HG03060 (cell line): Measurements from ENCODE around the gene RPSA.
A peak's percentile ranks its signal among the peaks of the same experiment; 100 is the strongest.
"Not testable (repeated sequence)": the region's sequence is repeated elsewhere in the genome, so short reads cannot be mapped to it uniquely, and the experiment has no call there.

Experiments
- ATAC-seq: cut with Tn5 transposase; IDR thresholded peaks from one replicate; pipeline ENCODE4 v1.9.1; 2021; ENCODE audit warnings: low read depth, moderate number of reproducible peaks; ENCODE audit not compliant: unreplicated experiment

The RPSA gene

GRCh38 chr3:39418556-39419225 lies 12.2 kb downstream of the RPSA start:
- not testable (repeated sequence) for ATAC-seq

- ATAC-seq, result no peak
These were observed 13.3 kb downstream of the RPSA start for GRCh38 chr3:39419742-39420315.

- ATAC-seq, result no peak
These were observed 14.0 kb downstream of the RPSA start for GRCh38 chr3:39420543-39420942.

GRCh38 chr3:39423436-39423970 lies 17.0 kb downstream of the RPSA start:
- ATAC-seq, result no peak

- no peak for ATAC-seq
These were observed 19.8 kb downstream of the RPSA start for GRCh38 chr3:39426312-39426711.

GRCh38 chr3:39427506-39427905 lies 21.0 kb downstream of the RPSA start:
- no peak for ATAC-seq

- ATAC-seq, result no peak
These were observed 22.3 kb downstream of the RPSA start for GRCh38 chr3:39428745-39429201.

- no peak for ATAC-seq
These were observed 22.9 kb downstream of the RPSA start for GRCh38 chr3:39429466-39429865.

GRCh38 chr3:39432342-39432741 lies 25.8 kb downstream of the RPSA start:
- ATAC-seq, result no peak

- no peak for ATAC-seq
These were observed 27.1 kb downstream of the RPSA start for GRCh38 chr3:39433642-39434041.

- peak; percentile 82 for ATAC-seq
These were observed 28.1 kb downstream of the RPSA start for GRCh38 chr3:39434574-39434973.

- no peak for ATAC-seq
These were observed 28.7 kb downstream of the RPSA start for GRCh38 chr3:39435006-39435748.

- no peak for ATAC-seq
These were observed 32.4 kb downstream of the RPSA start for GRCh38 chr3:39438880-39439279.

- no peak for ATAC-seq
These were observed 33.8 kb downstream of the RPSA start for GRCh38 chr3:39440316-39440715.

GRCh38 chr3:39443530-39443929 lies 37.0 kb downstream of the RPSA start:
- ATAC-seq, result no peak

GRCh38 chr3:39445927-39446326 lies 39.4 kb downstream of the RPSA start:
- no peak for ATAC-seq

- no peak for ATAC-seq
These were observed 39.9 kb downstream of the RPSA start for GRCh38 chr3:39446444-39446843.

- ATAC-seq, result no peak
These were observed 41.3 kb downstream of the RPSA start for GRCh38 chr3:39447637-39448483.

- ATAC-seq, result no peak
These were observed 42.1 kb downstream of the RPSA start for GRCh38 chr3:39448506-39449233.

- no peak for ATAC-seq
These were observed 43.3 kb downstream of the RPSA start for GRCh38 chr3:39449796-39450195.
